Osteocyte (in vitro differentiated cells): ENCODE measurements around the gene GPN3. TPM values are rescaled to one million over a fixed set of nuclear protein-coding genes. Genes with fewer than 3 reads are reported as not detected.
"Not testable (repeated sequence)": the region's sequence is repeated elsewhere in the genome, so short reads cannot be mapped to it uniquely, and the experiment has no call there.

Experiments used
- DNase-seq: peaks from one replicate; pipeline ENCODE4 v3.0.0; 2021; ENCODE audit warnings: mixed read lengths; ENCODE audit not compliant: unreplicated experiment; ENCODE audit errors: extremely low spot score
- H3K27ac Mint-ChIP-seq: one replicate; pipeline ENCODE4 v1.8.0; 2021; ENCODE audit warnings: mild to moderate bottlenecking, mixed read lengths; ENCODE audit not compliant: unreplicated experiment
- H3K27me3 Mint-ChIP-seq: one replicate; pipeline ENCODE4 v1.8.0; 2021; ENCODE audit warnings: mixed read lengths; ENCODE audit not compliant: unreplicated experiment
- H3K36me3 Mint-ChIP-seq: one replicate; pipeline ENCODE4 v1.8.0; 2021; ENCODE audit warnings: mixed read lengths; ENCODE audit not compliant: unreplicated experiment
- H3K4me1 Mint-ChIP-seq: one replicate; pipeline ENCODE4 v1.8.0; 2021; ENCODE audit warnings: mixed read lengths; ENCODE audit not compliant: unreplicated experiment
- H3K4me3 Mint-ChIP-seq: one replicate; pipeline ENCODE4 v1.8.0; 2021; ENCODE audit warnings: mild to moderate bottlenecking, moderate library complexity, mixed read lengths; ENCODE audit not compliant: unreplicated experiment
- H3K9me3 Mint-ChIP-seq: one replicate; pipeline ENCODE4 v1.8.0; 2021; ENCODE audit warnings: mixed read lengths; ENCODE audit not compliant: unreplicated experiment
- total RNA-seq: library from RNA; stranded (reverse); gene quantifications from 2 replicates; pipeline ENCODE4 v1.2.1, GENCODE V29; 2021
- TF ChIP-seq, protein P1 (sequence below): fragments of 200-600 bp; sonication (generic); IDR thresholded peaks from 2 replicates; pipeline ENCODE4 v1.5.0; 2021; ENCODE audit warnings: antibody characterized with exemption, mild to moderate bottlenecking, moderate library complexity

The GPN3 gene
- total RNA-seq, 1 donor from 2014 or later, result 16.4 TPM

GRCh38 chr12:110465024-110465423, 3.0 kb downstream of the GPN3 start:
- Mint-ChIP-seq H3K4me3 (no peak overlapping the region), H3K36me3 (peaks cover 7% of the 10 kb centered on the region), H3K27ac (no peak overlapping the region), H3K9me3 (no peaks in the 10 kb centered on the region), H3K4me1 (peaks cover 24% of the 10 kb centered on the region), H3K27me3 (no peaks in the 10 kb centered on the region)
- no peak for DNase-seq
- TF ChIP-seq, protein P1, sequence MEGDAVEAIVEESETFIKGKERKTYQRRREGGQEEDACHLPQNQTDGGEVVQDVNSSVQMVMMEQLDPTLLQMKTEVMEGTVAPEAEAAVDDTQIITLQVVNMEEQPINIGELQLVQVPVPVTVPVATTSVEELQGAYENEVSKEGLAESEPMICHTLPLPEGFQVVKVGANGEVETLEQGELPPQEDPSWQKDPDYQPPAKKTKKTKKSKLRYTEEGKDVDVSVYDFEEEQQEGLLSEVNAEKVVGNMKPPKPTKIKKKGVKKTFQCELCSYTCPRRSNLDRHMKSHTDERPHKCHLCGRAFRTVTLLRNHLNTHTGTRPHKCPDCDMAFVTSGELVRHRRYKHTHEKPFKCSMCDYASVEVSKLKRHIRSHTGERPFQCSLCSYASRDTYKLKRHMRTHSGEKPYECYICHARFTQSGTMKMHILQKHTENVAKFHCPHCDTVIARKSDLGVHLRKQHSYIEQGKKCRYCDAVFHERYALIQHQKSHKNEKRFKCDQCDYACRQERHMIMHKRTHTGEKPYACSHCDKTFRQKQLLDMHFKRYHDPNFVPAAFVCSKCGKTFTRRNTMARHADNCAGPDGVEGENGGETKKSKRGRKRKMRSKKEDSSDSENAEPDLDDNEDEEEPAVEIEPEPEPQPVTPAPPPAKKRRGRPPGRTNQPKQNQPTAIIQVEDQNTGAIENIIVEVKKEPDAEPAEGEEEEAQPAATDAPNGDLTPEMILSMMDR, result no peak

GRCh38 chr12:110461189-110461588, 6.9 kb downstream of the GPN3 start:
- not testable (repeated sequence) for H3K9me3 Mint-ChIP-seq, DNase-seq

GRCh38 chr12:110458756-110459155, 9.3 kb downstream of the GPN3 start:
- Mint-ChIP-seq H3K4me1 (no peaks in the 10 kb centered on the region), H3K27me3 (no peaks in the 10 kb centered on the region), H3K9me3 (no peaks in the 10 kb centered on the region), H3K27ac (no peak overlapping the region), H3K36me3 (peaks cover 17% of the 10 kb centered on the region), H3K4me3 (no peak overlapping the region)
- no peak for DNase-seq
- TF ChIP-seq, protein P1, result no peak

More at GRCh38 chr12:110461189-110461588, 6.9 kb downstream of the GPN3 start:
- not testable (repeated sequence) for H3K4me3 Mint-ChIP-seq, H3K27me3 Mint-ChIP-seq, H3K4me1 Mint-ChIP-seq, H3K27ac Mint-ChIP-seq
- H3K36me3 Mint-ChIP-seq, result peaks cover 17% of the 10 kb centered on the region

GRCh38 chr12:110453569-110454296, 14.3 kb downstream of the GPN3 start:
- Mint-ChIP-seq H3K9me3 (no peaks in the 10 kb centered on the region), H3K4me1 (peaks cover 17% of the 10 kb centered on the region), H3K27ac (no peak overlapping the region), H3K27me3 (no peaks in the 10 kb centered on the region), H3K36me3 (peaks cover 19% of the 10 kb centered on the region), H3K4me3 (no peak overlapping the region)
- TF ChIP-seq, protein P1, result no peak
- no peak for DNase-seq

DNA sequence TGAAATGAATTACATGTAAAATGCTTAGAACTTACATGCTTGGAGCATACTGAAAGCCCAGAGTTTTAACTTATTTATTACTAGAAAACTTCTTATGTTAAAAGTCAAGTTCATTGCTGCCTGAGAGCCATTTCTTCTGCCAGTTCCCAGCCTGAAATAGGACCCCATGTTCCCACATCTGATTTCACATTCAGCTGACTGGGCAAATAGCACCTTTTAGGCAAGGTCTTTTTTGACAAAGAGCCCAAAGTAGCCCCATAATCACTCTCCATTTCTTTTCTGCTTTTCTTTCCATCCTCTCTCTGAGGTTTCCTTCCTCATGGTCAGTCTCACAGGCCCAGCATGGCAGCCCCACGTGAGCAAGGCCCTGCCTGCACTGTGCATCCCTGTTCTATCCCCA, 16.8 kb downstream of the GPN3 start:
- Mint-ChIP-seq H3K27ac (no peak overlapping the region), H3K4me3 (peak overlapping the region; percentile 100), H3K9me3 (no peaks in the 10 kb centered on the region), H3K27me3 (no peaks in the 10 kb centered on the region), H3K4me1 (peaks cover 31% of the 10 kb centered on the region), H3K36me3 (peaks cover 15% of the 10 kb centered on the region)
- TF ChIP-seq, protein P1, result no peak
- no peak for DNase-seq
